Parietal lobe (tissue), 1 donor: Measurements from ENCODE around the gene SERPIND1. TPM values are rescaled to one million over a fixed set of nuclear protein-coding genes. Genes with fewer than 3 reads are reported as not detected.

Source experiments
- total RNA-seq: library from RNA; depleted of rRNA; stranded (reverse); fragments of >200 nt; gene quantifications from one replicate; pipeline ENCODE4 v1.2.3, GENCODE V29; 2014

Gene SERPIND1, protein sequence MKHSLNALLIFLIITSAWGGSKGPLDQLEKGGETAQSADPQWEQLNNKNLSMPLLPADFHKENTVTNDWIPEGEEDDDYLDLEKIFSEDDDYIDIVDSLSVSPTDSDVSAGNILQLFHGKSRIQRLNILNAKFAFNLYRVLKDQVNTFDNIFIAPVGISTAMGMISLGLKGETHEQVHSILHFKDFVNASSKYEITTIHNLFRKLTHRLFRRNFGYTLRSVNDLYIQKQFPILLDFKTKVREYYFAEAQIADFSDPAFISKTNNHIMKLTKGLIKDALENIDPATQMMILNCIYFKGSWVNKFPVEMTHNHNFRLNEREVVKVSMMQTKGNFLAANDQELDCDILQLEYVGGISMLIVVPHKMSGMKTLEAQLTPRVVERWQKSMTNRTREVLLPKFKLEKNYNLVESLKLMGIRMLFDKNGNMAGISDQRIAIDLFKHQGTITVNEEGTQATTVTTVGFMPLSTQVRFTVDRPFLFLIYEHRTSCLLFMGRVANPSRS
- total RNA-seq, result 1.3 TPM

DNA sequence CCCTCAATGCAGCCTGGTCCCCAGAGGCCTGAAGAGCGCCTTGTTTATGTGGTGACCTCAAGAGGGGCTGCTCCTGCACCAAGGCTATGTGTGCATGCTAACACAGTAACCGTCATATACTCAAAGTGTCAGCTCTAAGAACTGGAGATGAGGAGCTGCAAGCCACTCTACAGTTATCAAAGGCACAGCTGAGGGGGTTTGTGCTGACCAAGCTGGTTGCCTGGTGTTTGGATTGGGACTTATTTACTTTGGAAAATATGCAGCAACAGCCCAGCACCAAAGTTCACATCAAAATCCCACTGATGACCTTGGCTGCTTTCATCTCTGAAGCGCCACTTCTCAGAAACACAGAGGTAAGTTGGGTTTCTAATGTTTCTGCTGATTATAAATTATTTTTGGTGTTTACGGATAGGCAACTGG lies at the start of gene SERPIND1:
SERPIND1 (plus strand) TSS at position 321 of the 420 bp plus-strand sequence. CDS start 5,200 bp downstream, outside the sequence.

Other genes with a start within 250 kb of the SERPIND1 start
- 131 TPM for gene PI4KA, start 84.7 kb downstream of the SERPIND1 start, total RNA-seq
- 10.3 TPM for gene SNAP29, start 84.9 kb downstream of the SERPIND1 start, total RNA-seq
- gene CRKL, start 143.3 kb downstream of the SERPIND1 start, total RNA-seq, result 53.5 TPM
- gene AIFM3, start 193.1 kb downstream of the SERPIND1 start, total RNA-seq, result 4.7 TPM
- gene LZTR1, start 208.2 kb downstream of the SERPIND1 start, total RNA-seq, result 95.2 TPM
- 22.8 TPM for gene THAP7, start 228.0 kb downstream of the SERPIND1 start, total RNA-seq
- gene P2RX6, start 241.1 kb downstream of the SERPIND1 start, total RNA-seq, result 0.31 TPM